RWPE1 (cell line): ENCODE data around the gene CPED1.

ENCODE experiments used
- CTCF ChIA-PET: fragments of 350-600 bp; sonication (Branson Sonifier 250); formaldehyde crosslinking; extraction: SDS; loops from one replicate; lab custom pipeline; 2021; lab: Yijun Ruan, JAX
- POLR2A ChIA-PET: fragments of 400-600 bp; formaldehyde crosslinking; extraction: SDS; loops from one replicate; lab custom pipeline; 2020; ENCODE audit warnings: antibody characterized with exemption; ENCODE audit not compliant: low non-redundant PET; lab: Yijun Ruan, JAX
- DNase-seq: peaks from one replicate; pipeline ENCODE4 v3.0.0; 2012; ENCODE audit warnings: low spot score
- H3K27ac ChIP-seq: fragments of 450-650 bp; 2 replicates; pipeline ENCODE4 v1.5.1; 2017
- TF ChIP-seq, protein P1 (sequence below): fragments of 450-650 bp; conservative IDR thresholded peaks from 2 replicates; pipeline ENCODE4 v1.5.1; 2017; ENCODE audit warnings: low read depth, mild to moderate bottlenecking

Gene CPED1

DNA sequence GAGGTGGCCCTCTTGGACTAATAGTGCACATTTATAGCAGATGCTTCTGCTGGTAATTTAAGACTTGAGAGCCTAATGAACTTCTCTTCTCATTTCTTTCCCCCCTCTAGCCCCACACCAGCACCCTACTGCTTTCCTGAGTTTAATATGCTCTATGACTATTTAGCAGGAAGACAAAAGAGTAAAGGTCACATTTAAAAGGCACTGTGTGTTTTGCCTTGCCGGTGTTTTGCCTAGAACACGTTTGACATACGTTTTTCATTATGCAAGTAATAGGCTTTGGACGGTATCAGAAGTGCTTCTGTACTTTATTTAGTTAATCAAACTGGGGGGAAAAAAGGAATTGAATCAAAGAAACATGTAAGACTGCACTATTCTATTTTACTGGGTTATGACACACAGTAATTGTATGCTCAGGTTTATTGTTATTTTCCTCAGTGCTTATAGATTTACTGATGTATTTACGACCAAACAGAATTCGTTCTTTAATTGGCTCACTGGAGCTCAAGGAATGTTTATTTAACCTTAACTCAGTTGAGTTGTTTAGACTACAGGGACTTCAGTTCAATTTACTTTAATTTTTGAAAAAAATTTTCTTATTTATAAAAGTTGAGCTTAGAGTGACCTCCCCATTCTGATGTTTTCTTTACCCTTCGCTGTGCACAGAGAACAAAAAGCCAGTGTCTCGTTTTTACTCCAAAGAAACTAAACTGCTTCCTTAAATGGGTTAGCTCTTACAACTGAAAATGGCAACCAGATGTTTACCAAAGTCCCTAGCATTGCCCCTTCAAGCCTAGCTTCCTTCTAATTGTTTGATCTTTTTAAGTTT lies 35.4 kb downstream of the CPED1 start:
- ChIA-PET CTCF (interaction anchor here (0.7 kb wide), 1 partner anchor 84 kb away, joined by 3 read pairs; no protein-coding TSS in a partner anchor), POLR2A (no interaction called here)
- TF ChIP-seq, protein P1, sequence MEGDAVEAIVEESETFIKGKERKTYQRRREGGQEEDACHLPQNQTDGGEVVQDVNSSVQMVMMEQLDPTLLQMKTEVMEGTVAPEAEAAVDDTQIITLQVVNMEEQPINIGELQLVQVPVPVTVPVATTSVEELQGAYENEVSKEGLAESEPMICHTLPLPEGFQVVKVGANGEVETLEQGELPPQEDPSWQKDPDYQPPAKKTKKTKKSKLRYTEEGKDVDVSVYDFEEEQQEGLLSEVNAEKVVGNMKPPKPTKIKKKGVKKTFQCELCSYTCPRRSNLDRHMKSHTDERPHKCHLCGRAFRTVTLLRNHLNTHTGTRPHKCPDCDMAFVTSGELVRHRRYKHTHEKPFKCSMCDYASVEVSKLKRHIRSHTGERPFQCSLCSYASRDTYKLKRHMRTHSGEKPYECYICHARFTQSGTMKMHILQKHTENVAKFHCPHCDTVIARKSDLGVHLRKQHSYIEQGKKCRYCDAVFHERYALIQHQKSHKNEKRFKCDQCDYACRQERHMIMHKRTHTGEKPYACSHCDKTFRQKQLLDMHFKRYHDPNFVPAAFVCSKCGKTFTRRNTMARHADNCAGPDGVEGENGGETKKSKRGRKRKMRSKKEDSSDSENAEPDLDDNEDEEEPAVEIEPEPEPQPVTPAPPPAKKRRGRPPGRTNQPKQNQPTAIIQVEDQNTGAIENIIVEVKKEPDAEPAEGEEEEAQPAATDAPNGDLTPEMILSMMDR = no peak
- DNase-seq = no peak
- H3K27ac ChIP-seq = no peak overlapping the region

DNA sequence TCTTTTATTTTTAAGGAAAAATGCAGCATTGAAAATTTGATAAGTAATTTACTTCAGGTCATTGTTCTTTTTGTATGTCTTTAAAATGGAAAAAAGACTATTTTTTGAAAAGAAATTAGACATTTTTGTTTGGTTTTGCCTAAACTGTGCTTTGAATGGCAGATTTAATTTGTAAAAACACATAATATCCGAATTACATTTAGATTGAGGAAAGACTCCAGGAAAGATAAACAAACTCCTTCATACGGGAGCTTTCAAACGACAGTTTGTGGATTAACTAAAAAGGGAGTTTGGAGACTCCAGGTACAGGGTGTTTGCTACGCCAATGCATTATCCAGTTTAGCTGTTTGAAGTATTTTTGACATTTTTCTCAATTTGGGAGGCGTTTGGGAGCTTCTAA lies 36.1 kb downstream of the CPED1 start:
- POLR2A ChIA-PET = no interaction called here
- TF ChIP-seq, protein P1 = no peak

DNA sequence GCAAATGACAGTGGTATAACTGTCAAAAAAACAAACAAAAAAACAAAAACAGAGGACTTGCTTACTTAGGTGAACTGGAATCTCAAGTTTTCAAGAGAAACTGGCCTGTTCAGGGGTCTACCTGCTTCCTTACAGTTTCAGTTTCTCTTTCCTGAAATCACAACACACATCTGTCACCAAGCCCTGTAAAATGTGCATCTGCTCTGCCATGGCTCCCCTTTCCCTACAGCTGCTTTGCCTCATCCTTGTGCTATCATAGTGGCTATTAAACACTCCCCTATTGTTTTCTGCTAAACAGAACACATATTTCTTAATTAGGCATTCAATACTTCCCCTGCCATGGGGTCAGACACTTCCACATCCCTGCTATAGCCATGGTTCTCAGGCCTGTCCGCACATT lies 37.6 kb downstream of the CPED1 start:
- TF ChIP-seq, protein P1 = no peak
- POLR2A ChIA-PET = interaction anchor here (0.6 kb wide), 1 partner anchor 11 kb away, joined by 3 read pairs; no protein-coding TSS in a partner anchor
- no peak for DNase-seq
- no peak overlapping the region for H3K27ac ChIP-seq
- CTCF ChIA-PET = interaction anchor here (0.6 kb wide), 1 partner anchor 71 kb away, joined by 3 read pairs; no protein-coding TSS in a partner anchor

More for the DNA sequence above, 36.1 kb downstream of the CPED1 start:
- CTCF ChIA-PET = no interaction called here
- no peak for DNase-seq
- H3K27ac ChIP-seq = no peak overlapping the region

DNA sequence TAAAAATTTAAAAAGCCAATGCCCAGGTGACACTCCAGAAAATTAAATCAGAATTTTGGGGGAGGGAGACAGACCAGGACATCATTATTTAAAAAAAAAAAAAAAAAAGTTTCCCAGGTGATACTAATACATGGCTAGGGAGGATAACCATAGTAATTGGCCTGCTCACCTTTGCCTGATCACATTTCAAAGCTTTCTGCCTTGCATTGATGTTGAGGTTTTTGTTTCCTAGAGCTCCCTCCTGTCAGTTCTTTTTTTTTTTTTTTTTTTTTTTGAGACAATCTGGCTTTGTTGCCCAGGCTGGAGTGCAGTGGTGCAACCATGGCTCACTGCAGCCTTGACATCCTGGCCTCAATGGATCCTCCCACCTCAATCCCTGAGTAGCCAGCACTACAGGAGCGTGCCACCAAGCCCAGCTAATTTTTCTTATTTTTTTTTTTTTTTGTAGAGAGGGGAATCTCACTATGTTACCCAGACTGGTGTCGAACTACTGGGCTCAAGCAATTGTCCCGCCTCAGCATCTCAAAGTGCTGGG lies 38.1 kb downstream of the CPED1 start:
- POLR2A ChIA-PET = interaction anchor here (0.6 kb wide), 1 partner anchor 12 kb away, joined by 3 read pairs; no protein-coding TSS in a partner anchor
- TF ChIP-seq, protein P1 = no peak
- no peak overlapping the region for H3K27ac ChIP-seq
- CTCF ChIA-PET = interaction anchor here (0.5 to 0.6 kb wide), 2 partner anchors 70 to 106 kb away, joined by 3 read pairs; no protein-coding TSS in a partner anchor
- DNase-seq = no peak

DNA sequence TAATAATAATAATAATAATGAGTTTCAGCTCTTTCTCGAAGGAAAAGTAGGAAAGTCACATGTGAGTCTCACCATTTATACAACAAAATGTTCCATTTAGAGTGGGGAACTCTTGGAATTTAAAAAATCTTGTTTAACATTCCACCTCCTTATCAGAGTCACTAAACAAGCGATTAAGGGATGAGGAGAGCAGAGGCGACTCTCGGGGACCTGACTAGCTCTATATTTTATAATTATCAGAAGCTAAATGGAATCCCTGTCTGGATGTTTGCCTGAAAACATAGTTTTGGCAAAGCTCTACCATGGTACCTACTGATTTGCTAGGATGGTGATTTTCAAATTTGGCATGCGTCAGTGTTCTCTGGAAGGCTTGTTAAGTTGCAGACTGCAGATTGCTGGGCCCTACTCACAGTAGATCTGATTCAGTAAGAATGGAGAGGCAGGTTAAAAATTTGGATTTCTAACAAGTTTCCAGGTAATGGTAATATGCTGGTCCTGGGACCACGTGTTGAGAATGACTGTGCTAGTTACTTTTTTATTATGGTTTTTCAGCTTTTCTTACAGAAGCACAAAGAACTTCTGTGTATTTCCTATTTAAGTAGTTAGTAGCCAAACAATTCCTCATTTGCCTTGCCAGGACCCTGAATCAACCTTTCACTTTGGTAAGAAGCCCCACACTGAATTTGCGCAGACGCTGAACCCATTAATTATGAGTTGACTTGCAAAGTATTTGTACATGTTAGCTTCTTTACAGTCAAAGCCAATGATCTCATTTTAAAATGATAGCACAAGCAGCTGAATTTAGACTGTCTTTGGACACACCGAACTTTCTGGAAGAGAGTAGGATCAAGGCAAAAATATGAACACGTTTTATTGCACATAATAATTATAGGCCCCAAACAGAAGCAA lies 39.5 kb downstream of the CPED1 start:
- POLR2A ChIA-PET = no interaction called here
- CTCF ChIA-PET = no interaction called here
- TF ChIP-seq, protein P1 = no peak
- no peak for DNase-seq
- no peak overlapping the region for H3K27ac ChIP-seq

DNA sequence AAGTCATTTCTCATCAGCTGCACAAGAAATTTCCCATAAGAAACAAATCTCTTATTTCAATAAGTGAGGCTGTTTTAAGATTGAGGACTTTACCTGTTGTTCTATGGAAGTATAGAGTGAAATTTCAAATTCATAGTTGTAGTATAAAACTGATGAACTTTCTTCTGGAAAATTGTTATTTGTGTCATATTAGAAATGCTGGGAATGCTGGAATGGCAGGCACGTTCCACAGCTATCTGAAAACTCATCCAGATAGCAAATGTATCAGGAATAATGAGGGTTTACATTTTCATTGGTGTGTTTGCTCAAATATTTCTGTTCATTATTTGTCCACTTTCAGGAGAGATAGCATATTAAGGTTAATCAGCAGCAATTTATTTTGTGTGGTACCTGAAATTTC lies 40.8 kb downstream of the CPED1 start:
- H3K27ac ChIP-seq = no peak overlapping the region
- ChIA-PET CTCF (no interaction called here), POLR2A (no interaction called here)

More for the DNA sequence above, 40.8 kb downstream of the CPED1 start:
- TF ChIP-seq, protein P1 = no peak
- DNase-seq = no peak
